Kidney (tissue), 14 donors: ENCODE measurements around the gene ADCY10. TPM values are rescaled to one million over a fixed set of nuclear protein-coding genes. Genes with fewer than 3 reads are reported as not detected.
A peak's percentile ranks its signal among the peaks of the same experiment; 100 is the strongest.
"Not testable (repeated sequence)": the region's sequence is repeated elsewhere in the genome, so short reads cannot be mapped to it uniquely, and the experiment has no call there.

Experiments
- DNase-seq, 5 donors: peaks; one replicate each; pipeline ENCODE4 v3.0.0-alpha.2; 2013 to 2020
- FAIRE-seq: peaks from 2 replicates; lab custom pipeline; 2012; peaks lifted over from hg19 to GRCh38; lab: Jason Lieb, UNC
- H3K27ac ChIP-seq, 2 donors: one replicate each; pipeline ENCODE4 v1.7.0; 2013; ENCODE audit warnings: low read depth in 2 of 2, low read length in 2 of 2, inconsistent platforms in 1 of 2
- H3K27me3 ChIP-seq: one replicate; pipeline ENCODE4 v1.7.1; 2013; ENCODE audit warnings: low read length, inconsistent platforms; ENCODE audit not compliant: control insufficient read depth, insufficient read depth
- H3K36me3 ChIP-seq, 3 donors: one replicate each; pipeline versions ENCODE4 v1.7.0 to v1.7.1; 2013; ENCODE audit warnings: low read length in 3 of 3, control low read depth in 1 of 3, inconsistent platforms in 1 of 3; ENCODE audit not compliant: insufficient read depth in 3 of 3, control insufficient read depth in 2 of 3
- H3K4me1 ChIP-seq, 3 donors: one replicate each; pipeline versions ENCODE4 v1.7.0 to v1.7.1; 2013; ENCODE audit warnings: low read length in 3 of 3, inconsistent platforms in 1 of 3, low read depth in 1 of 3; ENCODE audit not compliant: control insufficient read depth in 2 of 3, insufficient read depth in 2 of 3
- H3K4me3 ChIP-seq, 3 donors: one replicate each; pipeline versions ENCODE4 v1.7.0 to v1.8.1; 2013; ENCODE audit warnings: low read length in 3 of 3, control low read depth in 1 of 3, inconsistent platforms in 1 of 3
- H3K9ac ChIP-seq, 3 donors: one replicate each; pipeline versions ENCODE4 v1.7.0 to v1.7.1; 2013; ENCODE audit warnings: low read length in 3 of 3, control low read depth in 1 of 3, inconsistent platforms in 1 of 3
- H3K9me3 ChIP-seq, 3 donors: one replicate each; pipeline versions ENCODE4 v1.7.0 to v1.7.1; 2013; ENCODE audit warnings: low read length in 3 of 3, control low read depth in 1 of 3, inconsistent platforms in 1 of 3; ENCODE audit not compliant: control insufficient read depth in 2 of 3, insufficient read depth in 1 of 3
- CTCF ChIP-seq: IDR thresholded peaks from 3 replicates; pipeline ENCODE4 v1.5.1; 2012; ENCODE audit warnings: mild to moderate bottlenecking, moderate library complexity, borderline replicate concordance; ENCODE audit not compliant: insufficient read depth; ENCODE audit errors: extremely low read depth
- intact Hi-C: fragments of 100-400 bp; cut with DNase I; formaldehyde crosslinking; loops from one replicate; pipeline ENCODE4 v1.11.1; 2022
- polyA plus RNA-seq: library from polyadenylated mRNA; stranded (reverse); fragments of 350-450 nt; fragmentation: Illumina TruSeq; extraction: RNeasy Lipid Tissue Mini Kit (QIAGEN cat#74804); gene quantifications from one replicate; pipeline ENCODE4 v1.2.3, GENCODE V29; 2014; ENCODE audit warnings: low read depth, low replicate concordance; ENCODE audit not compliant: insufficient read depth
- total RNA-seq: library from RNA; stranded (reverse); fragmentation: NEBNext Ultra II Directional; extraction: Animal tissue kit (Norgen Biotek cat#: 25700); gene quantifications from one replicate; pipeline ENCODE4 v1.2.1, GENCODE V29; 2021
- donor health status: control.
- donor health status: control.
- donor health status: control.
- donor health status: control.
- donor health status: control.
- donor health status: DM: yes; HTN: yes; CAD: no.
- donor health status: Normal renal cell carcinoma (clear cell type).

Gene ADCY10
- total and polyA plus RNA-seq, 2 donors from 2014 or later = 0.22 to 0.28 TPM

- intact Hi-C loops = no loop called here
- TF ChIP-seq CTCF = no peak
- DNase-seq = no peak
Observed at GRCh38 chr1:167934426-167935215, 20.7 kb upstream of the ADCY10 start.

DNA sequence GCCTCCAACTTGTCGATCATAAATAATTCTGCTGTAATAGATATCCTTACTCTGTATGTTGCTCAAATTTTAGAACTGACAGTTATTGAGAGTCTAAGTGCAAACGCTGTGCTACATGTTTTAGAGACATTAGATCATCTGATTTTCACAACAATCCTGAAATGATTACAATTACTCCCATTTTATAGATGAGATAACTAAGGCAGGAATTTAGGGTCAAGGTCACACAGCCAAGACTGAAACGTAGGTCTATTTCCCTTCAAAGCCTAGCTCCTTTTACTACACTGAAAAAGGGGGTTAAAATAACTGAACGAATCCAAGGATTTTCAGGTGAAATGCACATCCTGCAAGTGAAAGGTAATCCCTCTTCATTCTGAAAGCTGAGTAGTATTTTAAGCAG, 19.9 kb upstream of the ADCY10 start:
- Histone ChIP-seq H3K4me1 (peaks cover 0 to 8% (median 4%) of the 10 kb centered on the region in 3 donors), H3K4me3 (peak overlapping the region; percentile 46 to 99 (median 86)), H3K27ac (no peak overlapping the region), H3K9me3 (no peaks in the 10 kb centered on the region), H3K36me3 (no peaks in the 10 kb centered on the region), H3K27me3 (no peaks in the 10 kb centered on the region), H3K9ac (peak overlapping the region in 2 of 3 donors; percentile 95 to 98)
- intact Hi-C loops = no loop called here
- FAIRE-seq = no peak
- DNase-seq = no peak
- no peak for TF ChIP-seq CTCF

More at GRCh38 chr1:167934426-167935215, 20.7 kb upstream of the ADCY10 start:
- no peaks in the 10 kb centered on the region for H3K36me3 ChIP-seq
- peak overlapping the region; percentile 86 to 99 (median 97) for H3K4me3 ChIP-seq
- peak overlapping the region; percentile 95 to 99 (median 98) for H3K9ac ChIP-seq
- FAIRE-seq = no peak
- peak overlapping the region; percentile 87 to 99 for H3K27ac ChIP-seq
- no peaks in the 10 kb centered on the region for H3K9me3 ChIP-seq
- peaks cover 0 to 8% (median 4%) of the 10 kb centered on the region in 3 donors for H3K4me1 ChIP-seq
- no peaks in the 10 kb centered on the region for H3K27me3 ChIP-seq

GRCh38 chr1:167929725-167930124, 15.8 kb upstream of the ADCY10 start:
- intact Hi-C loops = no loop called here
- H3K36me3 ChIP-seq = no peaks in the 10 kb centered on the region
- H3K27me3 ChIP-seq = no peaks in the 10 kb centered on the region
- H3K9ac ChIP-seq = peak overlapping the region in 1 of 3 donors; percentile 12
- no peaks in the 10 kb centered on the region for H3K9me3 ChIP-seq
- H3K4me1 ChIP-seq = peaks cover 0 to 20% (median 4%) of the 10 kb centered on the region in 3 donors
- DNase-seq (no peak), FAIRE-seq (no peak)
- H3K27ac ChIP-seq = peak overlapping the region in 1 of 2 donors; percentile 2
- no peak for TF ChIP-seq CTCF
- peak overlapping the region; percentile 12 to 42 (median 32) for H3K4me3 ChIP-seq

DNA sequence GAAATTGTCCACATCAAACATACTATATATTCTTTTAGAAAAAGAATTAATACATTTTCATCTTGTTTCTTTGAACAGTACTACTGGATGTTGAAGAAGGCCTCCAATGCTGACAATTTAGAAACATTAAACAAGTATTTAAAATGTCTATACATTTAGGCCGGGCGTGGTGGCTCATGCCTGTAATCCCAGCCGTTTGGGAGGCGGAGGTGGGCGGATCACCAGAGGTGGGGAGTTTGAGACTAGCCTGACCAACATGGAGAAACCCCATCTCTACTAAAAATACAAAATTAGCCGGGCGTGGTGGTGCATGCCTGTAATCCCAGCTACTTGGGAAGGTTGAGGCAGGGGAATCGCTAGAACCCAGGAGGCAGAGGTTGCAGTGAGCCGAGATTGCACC, 15.0 kb upstream of the ADCY10 start:
- FAIRE-seq, H3K9ac ChIP-seq, H3K27ac ChIP-seq, H3K36me3 ChIP-seq, H3K27me3 ChIP-seq, intact Hi-C loops, DNase-seq, H3K9me3 ChIP-seq: not testable (repeated sequence)
- Histone ChIP-seq H3K4me3 (peak overlapping the region in 2 of 3 donors; percentile 42 to 49), H3K4me1 (peaks cover 0 to 20% (median 3%) of the 10 kb centered on the region in 3 donors)
